ENCODE results near the gene HOATZ. TPM values are rescaled to one million over a fixed set of nuclear protein-coding genes. Genes with fewer than 3 reads are reported as not detected.

HOATZ gene
- total RNA-seq = not detected

GRCh38 chr11:111514216-111515031 is at the start of gene HOATZ:
Gene HOATZ (plus strand): TSS chr11:111514778. CDS start chr11:111514785, 7 bp downstream.
- H3K36me3 Mint-ChIP-seq = peaks cover 0 to 5% of the 10 kb centered on the region in 2 donors
- H3K9me3 Mint-ChIP-seq = no peaks in the 10 kb centered on the region
- H3K27ac Mint-ChIP-seq = no peak within 1 kb of the TSS
- DNase-seq (ENCODE audit: low spot score in 2 of 2) (peak in 1 of 2 donors; percentile 7), ATAC-seq (peak in 1 of 2 donors; percentile 33)

- H3K9me3 Mint-ChIP-seq = no peaks in the 10 kb centered on the region
- DNase-seq (ENCODE audit: low spot score in 2 of 2) (no peak), ATAC-seq (no peak)
- H3K36me3 Mint-ChIP-seq = no peaks in the 10 kb centered on the region
- H3K27ac Mint-ChIP-seq = no peak overlapping the region
Observed at GRCh38 chr11:111465400-111465799, 49.2 kb upstream of the HOATZ start.

- DNase-seq (ENCODE audit: low spot score in 2 of 2) = no peak
- ATAC-seq = no peak
- Mint-ChIP-seq H3K27ac (no peak overlapping the region), H3K36me3 (no peaks in the 10 kb centered on the region), H3K9me3 (no peaks in the 10 kb centered on the region)
Observed at GRCh38 chr11:111466615-111467014, 48.0 kb upstream of the HOATZ start.

DNA sequence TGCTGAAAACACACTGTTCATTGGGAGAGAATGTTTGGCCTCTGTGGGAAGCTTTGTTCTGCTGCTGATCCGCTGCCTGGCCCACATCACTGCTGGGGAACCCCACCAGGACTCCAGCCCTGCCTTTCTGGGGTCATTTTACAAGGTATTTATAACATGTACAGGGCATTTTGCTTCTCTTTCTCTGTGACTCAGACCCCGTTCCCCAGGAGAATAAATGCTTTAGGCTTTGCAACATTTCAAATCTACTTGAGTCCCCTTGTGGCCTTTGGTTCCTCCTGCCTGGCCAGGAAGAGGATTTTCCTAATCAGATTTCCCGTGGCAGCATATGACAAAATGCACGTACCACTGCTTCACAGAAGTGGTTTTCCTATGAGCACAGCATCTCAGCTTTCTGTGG is 45.4 kb upstream of the HOATZ start:
- ATAC-seq (no peak), DNase-seq (ENCODE audit: low spot score in 2 of 2) (no peak)
- Mint-ChIP-seq H3K36me3 (no peaks in the 10 kb centered on the region), H3K9me3 (no peaks in the 10 kb centered on the region), H3K27ac (no peak overlapping the region)

GRCh38 chr11:111472228-111472627 is 42.4 kb upstream of the HOATZ start:
- H3K27ac Mint-ChIP-seq = no peak overlapping the region
- peaks cover 0 to 4% of the 10 kb centered on the region in 2 donors for H3K36me3 Mint-ChIP-seq
- ATAC-seq (no peak), DNase-seq (ENCODE audit: low spot score in 2 of 2) (no peak)
- H3K9me3 Mint-ChIP-seq = no peaks in the 10 kb centered on the region

- peaks cover 0 to 10% of the 10 kb centered on the region in 2 donors for H3K36me3 Mint-ChIP-seq
- H3K9me3 Mint-ChIP-seq = no peaks in the 10 kb centered on the region
- H3K27ac Mint-ChIP-seq = no peak overlapping the region
- DNase-seq (ENCODE audit: low spot score in 2 of 2) (no peak), ATAC-seq (no peak)
Observed at GRCh38 chr11:111474432-111474831, 40.1 kb upstream of the HOATZ start.

- no peak for DNase-seq (ENCODE audit: low spot score in 2 of 2)
- Mint-ChIP-seq H3K27ac (no peak overlapping the region), H3K9me3 (peaks cover 0 to 5% of the 10 kb centered on the region in 2 donors), H3K36me3 (peaks cover 0 to 10% of the 10 kb centered on the region in 2 donors)
- ATAC-seq = no peak
Observed at GRCh38 chr11:111476366-111476765, 38.2 kb upstream of the HOATZ start.

DNA sequence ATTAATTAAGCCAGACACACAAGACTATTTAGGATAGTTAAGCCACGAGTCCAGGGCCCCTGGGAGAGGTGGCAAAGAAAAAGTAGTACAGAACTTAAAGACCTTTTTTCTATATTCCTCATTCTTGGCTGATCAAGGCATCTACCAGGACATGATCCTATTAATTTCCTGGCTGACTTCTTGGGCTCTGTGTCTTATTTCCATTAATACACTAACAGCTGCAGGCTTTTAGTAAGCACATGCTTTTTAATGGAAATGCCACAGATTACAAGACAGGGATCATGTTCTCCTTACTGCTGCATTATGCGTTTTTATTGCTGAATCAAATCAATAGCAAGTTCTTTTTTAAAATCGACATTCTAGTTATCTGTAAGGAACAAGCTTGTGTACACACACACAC is 37.6 kb upstream of the HOATZ start:
- no peak for DNase-seq (ENCODE audit: low spot score in 2 of 2)
- H3K27ac Mint-ChIP-seq = no peak overlapping the region
- no peak for ATAC-seq
- H3K36me3 Mint-ChIP-seq = peaks cover 0 to 10% of the 10 kb centered on the region in 2 donors
- H3K9me3 Mint-ChIP-seq = peaks cover 0 to 5% of the 10 kb centered on the region in 2 donors

DNA sequence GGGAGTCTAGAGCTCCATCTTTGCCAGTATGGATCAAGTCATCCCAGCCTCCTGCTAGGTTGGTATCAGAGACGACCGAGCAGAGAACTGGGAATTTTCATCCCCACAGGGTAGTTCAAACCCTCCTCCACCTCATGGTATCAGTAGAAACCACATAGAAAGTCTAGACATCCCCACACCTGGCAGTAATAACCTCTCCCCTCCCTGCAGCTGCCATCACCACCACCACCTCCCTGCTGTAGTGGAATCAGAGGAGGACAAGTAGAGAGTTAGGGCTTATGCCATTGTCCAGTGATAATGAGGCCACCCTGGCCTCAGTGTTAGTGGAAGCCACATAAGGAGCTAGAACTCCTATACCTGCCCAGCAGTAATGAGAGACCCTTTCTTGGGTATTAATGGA is 36.7 kb upstream of the HOATZ start:
- H3K9me3 Mint-ChIP-seq = peaks cover 5 to 13% of the 10 kb centered on the region in 2 donors
- no peak for DNase-seq (ENCODE audit: low spot score in 2 of 2)
- H3K27ac Mint-ChIP-seq = no peak overlapping the region
- no peak for ATAC-seq
- peaks cover 8 to 13% of the 10 kb centered on the region in 2 donors for H3K36me3 Mint-ChIP-seq

DNA sequence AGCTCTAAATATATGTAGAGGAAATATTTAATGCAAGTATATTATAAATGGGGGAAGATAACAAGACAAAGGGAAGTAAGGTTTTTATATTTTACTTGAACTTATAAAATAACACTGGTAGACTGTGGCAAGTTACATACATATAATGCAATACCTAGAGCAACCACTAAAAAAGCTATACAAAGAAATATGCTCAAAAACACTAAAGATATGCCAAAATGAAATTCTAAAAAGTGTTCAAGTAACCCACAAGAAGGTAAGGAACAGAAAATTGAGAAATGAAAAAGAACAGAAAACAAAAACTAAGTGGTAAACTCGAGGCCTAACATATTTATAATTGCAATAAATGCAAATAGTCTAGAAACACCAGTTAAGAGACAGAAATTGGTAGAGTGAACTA is 34.9 kb upstream of the HOATZ start:
- H3K36me3 Mint-ChIP-seq = peaks cover 21 to 22% of the 10 kb centered on the region in 2 donors

DNA sequence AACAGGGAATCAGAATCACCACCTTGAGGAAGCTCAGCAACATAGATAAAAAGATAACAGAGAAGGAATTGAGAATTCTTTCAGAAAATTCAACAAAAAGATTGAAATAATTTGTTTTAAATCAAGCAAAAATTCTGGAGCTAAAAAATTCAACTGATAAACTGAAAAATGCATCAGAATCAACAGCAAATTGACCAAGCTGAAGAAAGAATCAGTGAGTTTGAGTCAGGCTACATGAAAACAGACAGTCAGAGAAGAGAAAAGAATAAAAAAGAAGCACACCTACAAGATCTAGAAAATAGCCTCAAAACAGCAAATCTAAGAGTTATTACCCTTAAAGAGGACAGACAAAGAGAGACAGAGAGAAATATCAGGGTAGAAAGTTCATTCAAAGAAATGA is 31.1 kb upstream of the HOATZ start:
- peaks cover 31 to 41% of the 10 kb centered on the region in 2 donors for H3K9me3 Mint-ChIP-seq
- ATAC-seq (no peak), DNase-seq (ENCODE audit: low spot score in 2 of 2) (no peak)
- peaks cover 18 to 28% of the 10 kb centered on the region in 2 donors for H3K36me3 Mint-ChIP-seq
- no peak overlapping the region for H3K27ac Mint-ChIP-seq

More for the DNA sequence above, 34.9 kb upstream of the HOATZ start:
- no peak for ATAC-seq
- DNase-seq (ENCODE audit: low spot score in 2 of 2) = no peak
- Mint-ChIP-seq H3K27ac (no peak overlapping the region), H3K9me3 (peaks cover 18 to 29% of the 10 kb centered on the region in 2 donors)

DNA sequence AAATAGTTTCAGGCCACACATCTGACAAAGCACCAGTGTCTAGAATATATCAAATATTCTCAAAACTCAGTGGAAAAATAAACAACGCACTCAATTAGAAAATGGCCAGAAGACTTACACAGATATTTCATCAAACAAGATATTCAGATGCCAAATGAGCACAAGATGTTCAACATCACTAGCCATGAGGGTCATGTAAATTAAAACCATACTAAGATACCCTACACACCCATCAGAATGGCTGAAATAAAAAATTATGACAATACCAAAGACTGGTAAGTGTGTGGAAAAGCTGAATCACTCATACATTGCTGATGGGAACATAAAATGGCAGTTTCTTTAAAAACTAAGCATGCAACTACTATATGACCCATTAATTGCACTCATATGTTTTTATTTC is 24.1 kb upstream of the HOATZ start:
- peaks cover 6 to 7% of the 10 kb centered on the region in 2 donors for H3K36me3 Mint-ChIP-seq
- no peak overlapping the region for H3K27ac Mint-ChIP-seq
- no peak for ATAC-seq

DNA sequence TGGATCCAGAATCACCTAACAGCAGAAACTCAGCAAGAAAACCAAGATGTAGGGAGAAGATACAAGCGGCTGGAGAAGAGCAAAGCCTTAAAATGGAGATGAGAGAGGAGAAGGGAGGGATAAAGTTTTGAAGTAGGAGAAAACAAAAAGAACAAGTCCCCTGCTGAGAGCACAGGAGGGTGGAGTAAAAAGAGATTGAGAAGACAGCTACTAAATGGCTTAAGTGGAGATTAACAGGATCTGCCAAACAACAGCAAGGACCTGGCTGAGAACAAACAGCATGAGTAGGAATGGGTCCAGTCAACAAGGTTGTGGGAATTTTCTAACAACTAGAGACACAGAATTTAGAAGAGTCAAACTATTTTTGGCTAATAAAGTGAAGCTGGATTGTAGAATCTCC is 20.5 kb upstream of the HOATZ start:
- DNase-seq (ENCODE audit: low spot score in 2 of 2) = no peak
- H3K27ac Mint-ChIP-seq = no peak overlapping the region
- H3K9me3 Mint-ChIP-seq = no peaks in the 10 kb centered on the region
- ATAC-seq = no peak
- H3K36me3 Mint-ChIP-seq = no peaks in the 10 kb centered on the region

More for the DNA sequence above, 24.1 kb upstream of the HOATZ start:
- DNase-seq (ENCODE audit: low spot score in 2 of 2) = no peak
- H3K9me3 Mint-ChIP-seq = peaks cover 13% of the 10 kb centered on the region in 2 donors

GRCh38 chr11:111499483-111499882 is 15.1 kb upstream of the HOATZ start:
- ATAC-seq = no peak
- Mint-ChIP-seq H3K27ac (no peak overlapping the region), H3K36me3 (no peaks in the 10 kb centered on the region), H3K9me3 (no peaks in the 10 kb centered on the region)
- no peak for DNase-seq (ENCODE audit: low spot score in 2 of 2)

DNA sequence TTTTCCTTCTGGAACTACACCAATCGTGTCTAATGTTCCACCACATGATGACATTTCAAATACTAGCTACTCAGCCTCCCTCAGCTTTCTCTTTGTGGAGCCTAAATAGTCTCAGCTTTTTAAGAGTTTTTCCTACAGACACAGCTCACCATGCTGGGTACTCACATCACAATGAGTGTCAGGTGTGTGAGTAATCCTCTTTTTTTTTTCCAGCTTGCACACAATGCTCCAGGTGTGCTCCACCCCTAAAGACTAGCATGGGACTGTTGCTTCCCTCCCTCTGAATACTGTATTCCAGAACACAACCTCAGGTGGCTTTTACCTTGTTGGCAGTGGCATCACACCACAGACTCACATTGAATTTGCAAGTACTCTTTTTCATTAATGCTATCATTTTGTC is 14.1 kb upstream of the HOATZ start:
- DNase-seq (ENCODE audit: low spot score in 2 of 2) (no peak), ATAC-seq (no peak)
- no peaks in the 10 kb centered on the region for H3K9me3 Mint-ChIP-seq
- H3K27ac Mint-ChIP-seq = no peak overlapping the region
- no peaks in the 10 kb centered on the region for H3K36me3 Mint-ChIP-seq

DNA sequence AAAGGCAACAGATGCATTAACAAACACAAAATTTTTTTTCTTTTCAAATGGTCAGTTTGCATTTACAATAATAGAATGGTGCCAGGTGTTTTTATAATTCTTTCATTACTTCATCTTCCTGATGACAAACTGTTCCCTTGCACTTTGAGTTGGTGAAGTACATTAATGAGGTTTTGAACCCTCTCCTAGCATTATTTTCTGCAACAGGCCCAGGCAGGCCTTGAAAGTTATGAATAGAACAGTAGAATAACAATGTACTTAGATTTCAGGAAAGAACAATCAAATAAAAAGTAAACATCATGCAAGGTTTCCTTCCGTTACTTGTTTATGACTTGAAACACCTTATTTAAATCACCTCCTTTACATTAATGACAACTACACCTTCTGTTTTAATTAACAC is 12.0 kb upstream of the HOATZ start:
- Mint-ChIP-seq H3K36me3 (no peaks in the 10 kb centered on the region), H3K9me3 (no peaks in the 10 kb centered on the region), H3K27ac (no peak overlapping the region)
- ATAC-seq = no peak
- no peak for DNase-seq (ENCODE audit: low spot score in 2 of 2)

DNA sequence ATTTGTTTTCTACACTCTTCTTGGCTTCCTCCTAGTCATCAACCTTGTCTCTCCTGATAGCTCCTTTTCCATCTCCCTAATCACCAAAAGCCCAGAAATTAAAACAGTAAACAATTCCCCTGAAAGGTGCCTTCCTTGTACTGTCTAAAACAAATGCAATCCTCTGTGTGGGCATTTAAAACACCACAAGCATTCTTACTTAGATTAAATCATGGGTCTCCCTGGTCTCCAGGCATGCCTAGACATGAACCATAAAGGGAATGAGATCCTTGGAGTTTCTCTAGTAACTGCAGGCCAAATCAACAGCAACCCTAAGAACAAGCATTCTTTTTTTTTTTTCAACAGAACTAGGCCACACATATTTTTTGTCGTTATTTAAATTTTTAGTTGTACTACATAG is 4.3 kb upstream of the HOATZ start:
- no peak for ATAC-seq
- H3K27ac Mint-ChIP-seq = no peak overlapping the region
- no peaks in the 10 kb centered on the region for H3K9me3 Mint-ChIP-seq
- DNase-seq (ENCODE audit: low spot score in 2 of 2) = no peak
- peaks cover 0 to 5% of the 10 kb centered on the region in 2 donors for H3K36me3 Mint-ChIP-seq

Data from activated naive CD4-positive, alpha-beta T cell treated with anti-CD3 and anti-CD28 coated beads, Interleukin-2, amount 50 U/mL, for 72 hours (primary cell).